Upper lobe of left lung (tissue), 4 donors: ENCODE results near the gene MRPL38.
A peak's percentile ranks its signal among the peaks of the same experiment; 100 is the strongest.

Experiments
- EP300 ChIP-seq, 4 donors: sonication (generic); formaldehyde crosslinking; IDR thresholded peaks; one replicate each; pipeline ENCODE4 v1.5.1; 2017; ENCODE audit warnings: antibody characterized with exemption in 4 of 4, control low read depth in 2 of 4
- POLR2A ChIP-seq, 4 donors: fragments of 450-650 bp; IDR thresholded peaks; one replicate each; pipeline ENCODE4 v1.5.1; 2016 to 2017; ENCODE audit warnings: antibody characterized with exemption in 4 of 4, mild to moderate bottlenecking in 2 of 4
- POLR2AphosphoS5 ChIP-seq, 2 donors: sonication (generic); formaldehyde crosslinking; IDR thresholded peaks; one replicate each; pipeline ENCODE4 v1.5.1; 2017; ENCODE audit warnings: antibody characterized with exemption in 2 of 2
- TF ChIP-seq, protein P1 (sequence below), 6 experiments: fragments of 450-650 bp in 4 of 6; fragments of 200-600 bp in 2 of 6; sonication (generic) in 2 of 6; IDR thresholded peaks; one replicate each; pipeline ENCODE4 v1.5.1; 2016 to 2019; ENCODE audit warnings: antibody characterized with exemption in 6 of 6

DNA sequence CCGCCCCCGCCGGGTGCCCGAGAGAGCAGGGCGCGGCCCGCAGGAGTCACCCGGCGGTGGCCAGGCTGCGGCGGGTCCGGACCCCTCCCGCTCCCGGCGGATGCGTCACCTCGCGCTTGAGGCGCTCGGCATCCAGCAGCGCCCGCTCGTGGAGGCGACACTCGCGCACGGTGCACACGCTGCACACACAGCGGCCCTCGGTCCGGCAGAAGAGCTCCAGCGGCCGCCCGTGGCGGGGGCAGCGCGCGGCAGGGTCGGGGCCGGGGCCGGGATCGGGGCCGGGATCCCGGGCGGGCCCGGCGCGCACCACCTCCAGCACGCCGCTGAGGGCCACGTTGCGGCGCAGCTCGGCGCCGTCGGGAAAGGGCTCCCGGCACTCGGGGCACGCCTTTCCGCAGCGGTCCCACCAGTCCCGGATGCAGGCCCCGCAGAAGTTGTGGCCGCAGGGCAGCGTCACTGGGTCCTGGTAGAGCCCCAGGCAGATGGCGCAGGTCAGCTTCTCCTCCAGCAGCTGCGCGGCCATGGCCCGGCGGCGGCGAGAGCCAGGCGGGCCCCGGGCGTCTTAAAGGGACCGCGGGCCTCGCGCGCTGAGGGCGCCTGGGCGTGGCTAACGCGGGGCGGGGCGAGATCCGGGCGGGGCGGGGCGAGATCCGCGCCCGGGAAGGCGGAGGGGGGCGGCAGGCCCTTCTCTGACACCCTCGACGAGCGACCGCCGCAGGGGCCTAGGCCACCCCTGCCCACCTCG, 8.1 kb downstream of the MRPL38 start, which contains the start of gene TRIM65:
- TF ChIP-seq, protein P1, sequence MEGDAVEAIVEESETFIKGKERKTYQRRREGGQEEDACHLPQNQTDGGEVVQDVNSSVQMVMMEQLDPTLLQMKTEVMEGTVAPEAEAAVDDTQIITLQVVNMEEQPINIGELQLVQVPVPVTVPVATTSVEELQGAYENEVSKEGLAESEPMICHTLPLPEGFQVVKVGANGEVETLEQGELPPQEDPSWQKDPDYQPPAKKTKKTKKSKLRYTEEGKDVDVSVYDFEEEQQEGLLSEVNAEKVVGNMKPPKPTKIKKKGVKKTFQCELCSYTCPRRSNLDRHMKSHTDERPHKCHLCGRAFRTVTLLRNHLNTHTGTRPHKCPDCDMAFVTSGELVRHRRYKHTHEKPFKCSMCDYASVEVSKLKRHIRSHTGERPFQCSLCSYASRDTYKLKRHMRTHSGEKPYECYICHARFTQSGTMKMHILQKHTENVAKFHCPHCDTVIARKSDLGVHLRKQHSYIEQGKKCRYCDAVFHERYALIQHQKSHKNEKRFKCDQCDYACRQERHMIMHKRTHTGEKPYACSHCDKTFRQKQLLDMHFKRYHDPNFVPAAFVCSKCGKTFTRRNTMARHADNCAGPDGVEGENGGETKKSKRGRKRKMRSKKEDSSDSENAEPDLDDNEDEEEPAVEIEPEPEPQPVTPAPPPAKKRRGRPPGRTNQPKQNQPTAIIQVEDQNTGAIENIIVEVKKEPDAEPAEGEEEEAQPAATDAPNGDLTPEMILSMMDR (IDR thresholded peaks at IDR 0.05): peak in 5 of 6 experiments; percentile 46 to 71 (median 61)
- no peak for TF ChIP-seq EP300 (IDR thresholded peaks at IDR 0.05)
- TF ChIP-seq POLR2A (IDR thresholded peaks at IDR 0.05): peak in 3 of 4 donors; percentile 69 to 92 (median 72)
- TF ChIP-seq POLR2AphosphoS5 (IDR thresholded peaks at IDR 0.05): peak; percentile 60 to 77
